ENCODE data around the gene SALL2. TPM values are rescaled to one million over a fixed set of nuclear protein-coding genes. Genes with fewer than 3 reads are reported as not detected.

The SALL2 gene
- total RNA-seq, 1 experiment from 2014 or later = 157 TPM

GRCh38 chr14:21527318-21527679 is 1.2 kb upstream of the SALL2 start:
- Histone ChIP-seq H3K36me3 (ENCODE audit: insufficient read depth, low read length, poor library complexity, severe bottlenecking) (peaks cover 36% of the 10 kb centered on the region), H3K4me3 (ENCODE audit: low read depth, low read length, poor library complexity, severe bottlenecking) (no peak overlapping the region), H3K9me3 (ENCODE audit: low read depth, low read length, poor library complexity, severe bottlenecking) (no peaks in the 10 kb centered on the region), H3K27me3 (replicated peaks; ENCODE audit: insufficient read depth, low read depth, low read length, poor library complexity) (no peaks in the 10 kb centered on the region), H3K27ac (ENCODE audit: low read depth, low read length, poor library complexity, severe bottlenecking) (peak overlapping the region; percentile 85), H3K4me1 (ENCODE audit: insufficient read depth, low read length, poor library complexity, severe bottlenecking) (peaks cover 62% of the 10 kb centered on the region)
- DNase-seq (ENCODE audit: low spot score) = no peak
- TF ChIP-seq CTCF (conservative IDR thresholded peaks at IDR 0.05; ENCODE audit: low read depth, low read length) = no peak
- TF ChIP-seq EZH2 (IDR thresholded peaks at IDR 0.05; ENCODE audit: borderline replicate concordance, low read depth, low read length, poor library complexity, severe bottlenecking) = no peak
- ChIA-PET POLR2A (ENCODE audit: low non-redundant PET) (interaction anchor here (0.6 kb wide), 1 partner anchor 94 kb away, joined by 4 read pairs; no protein-coding TSS in a partner anchor), CTCF (no interaction called here)
- BruUV-seq (replicated peaks) = no TSS peak
- intact Hi-C loops (cut with micrococcal nuclease; ENCODE audit: unreplicated experiment) = no loop called here

- BruUV-seq (replicated peaks) = no TSS peak
- Histone ChIP-seq H3K27ac (ENCODE audit: low read depth, low read length, poor library complexity, severe bottlenecking) (peak overlapping the region; percentile 85), H3K4me3 (ENCODE audit: low read depth, low read length, poor library complexity, severe bottlenecking) (peak overlapping the region; percentile 92), H3K9me3 (ENCODE audit: low read depth, low read length, poor library complexity, severe bottlenecking) (no peaks in the 10 kb centered on the region), H3K36me3 (ENCODE audit: insufficient read depth, low read length, poor library complexity, severe bottlenecking) (peaks cover 41% of the 10 kb centered on the region), H3K27me3 (replicated peaks; ENCODE audit: insufficient read depth, low read depth, low read length, poor library complexity) (no peaks in the 10 kb centered on the region), H3K4me1 (ENCODE audit: insufficient read depth, low read length, poor library complexity, severe bottlenecking) (peaks cover 57% of the 10 kb centered on the region)
- DNase-seq (ENCODE audit: low spot score) = peak; percentile 45
- TF ChIP-seq CTCF (conservative IDR thresholded peaks at IDR 0.05; ENCODE audit: low read depth, low read length) (no peak), EZH2 (IDR thresholded peaks at IDR 0.05; ENCODE audit: borderline replicate concordance, low read depth, low read length, poor library complexity, severe bottlenecking) (no peak)
- intact Hi-C loops (cut with micrococcal nuclease; ENCODE audit: unreplicated experiment) = loop anchor here (1.0 kb wide), 1 partner anchor 8 kb away; no protein-coding TSS in a partner anchor
- POLR2A ChIA-PET (ENCODE audit: low non-redundant PET) = interaction anchor here (0.6 to 1.3 kb wide), 3 partner anchors 8 to 94 kb away, joined by 4 to 7 read pairs (median 5); no protein-coding TSS in a partner anchor
- CTCF ChIA-PET = interaction anchor here (0.6 to 1.2 kb wide), 3 partner anchors 7 to 621 kb away, joined by 3 to 4 read pairs (median 3); no protein-coding TSS in a partner anchor
Observed at GRCh38 chr14:21526672-21527317, 649 bp upstream of the SALL2 start.

GRCh38 chr14:21525571-21525961 is 580 bp downstream of the SALL2 start:
- ChIA-PET CTCF (interaction anchor here (0.6 kb wide), 1 partner anchor 45 kb away, joined by 3 read pairs; no protein-coding TSS in a partner anchor), POLR2A (ENCODE audit: low non-redundant PET) (interaction anchor here (0.6 to 1.3 kb wide), 4 partner anchors 9 to 116 kb away, joined by 3 to 7 read pairs (median 5); no protein-coding TSS in a partner anchor)
- peaks cover 49% of the 10 kb centered on the region for H3K4me1 ChIP-seq (ENCODE audit: insufficient read depth, low read length, poor library complexity, severe bottlenecking)
- H3K27me3 ChIP-seq (replicated peaks; ENCODE audit: insufficient read depth, low read depth, low read length, poor library complexity) = no peaks in the 10 kb centered on the region
- TF ChIP-seq EZH2 (IDR thresholded peaks at IDR 0.05; ENCODE audit: borderline replicate concordance, low read depth, low read length, poor library complexity, severe bottlenecking) = no peak
- no peak for TF ChIP-seq CTCF (conservative IDR thresholded peaks at IDR 0.05; ENCODE audit: low read depth, low read length)
- intact Hi-C loops (cut with micrococcal nuclease; ENCODE audit: unreplicated experiment) = no loop called here
- H3K27ac ChIP-seq (ENCODE audit: low read depth, low read length, poor library complexity, severe bottlenecking) = peak overlapping the region; percentile 85
- peak overlapping the region; percentile 92 for H3K4me3 ChIP-seq (ENCODE audit: low read depth, low read length, poor library complexity, severe bottlenecking)
- H3K9me3 ChIP-seq (ENCODE audit: low read depth, low read length, poor library complexity, severe bottlenecking) = no peaks in the 10 kb centered on the region
- peak; percentile 43 for DNase-seq (ENCODE audit: low spot score)
- no TSS peak for BruUV-seq (replicated peaks)
- H3K36me3 ChIP-seq (ENCODE audit: insufficient read depth, low read length, poor library complexity, severe bottlenecking) = peaks cover 52% of the 10 kb centered on the region
